ENCODE data around the gene NACA2.

DNA sequence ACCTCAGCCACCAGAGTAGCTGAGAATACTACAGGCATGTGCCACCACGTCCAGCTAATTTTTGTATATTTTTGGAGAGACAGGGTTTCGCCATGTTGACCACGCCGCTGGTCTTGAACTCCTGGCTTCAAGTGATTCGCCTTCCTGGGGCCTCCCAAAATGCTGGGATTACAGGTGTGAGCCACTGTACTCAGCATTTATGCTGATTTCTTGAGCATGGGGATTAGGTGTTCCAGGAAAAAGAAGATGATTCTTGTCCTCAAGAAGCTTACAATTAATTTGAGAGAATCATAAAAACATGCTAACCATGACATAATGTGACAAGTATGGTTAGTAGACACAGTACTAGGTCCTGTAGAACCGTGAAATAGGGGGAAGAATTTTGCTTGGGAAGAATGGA is 30.9 kb downstream of the NACA2 start:
- TF ChIP-seq RAD21 (IDR thresholded peaks at IDR 0.05), result no peak
- TF ChIP-seq GABPA (IDR thresholded peaks at IDR 0.05 in 1 of 2, conservative IDR thresholded peaks at IDR 0.05 in 1 of 2), result no peak
- TF ChIP-seq, protein P1, sequence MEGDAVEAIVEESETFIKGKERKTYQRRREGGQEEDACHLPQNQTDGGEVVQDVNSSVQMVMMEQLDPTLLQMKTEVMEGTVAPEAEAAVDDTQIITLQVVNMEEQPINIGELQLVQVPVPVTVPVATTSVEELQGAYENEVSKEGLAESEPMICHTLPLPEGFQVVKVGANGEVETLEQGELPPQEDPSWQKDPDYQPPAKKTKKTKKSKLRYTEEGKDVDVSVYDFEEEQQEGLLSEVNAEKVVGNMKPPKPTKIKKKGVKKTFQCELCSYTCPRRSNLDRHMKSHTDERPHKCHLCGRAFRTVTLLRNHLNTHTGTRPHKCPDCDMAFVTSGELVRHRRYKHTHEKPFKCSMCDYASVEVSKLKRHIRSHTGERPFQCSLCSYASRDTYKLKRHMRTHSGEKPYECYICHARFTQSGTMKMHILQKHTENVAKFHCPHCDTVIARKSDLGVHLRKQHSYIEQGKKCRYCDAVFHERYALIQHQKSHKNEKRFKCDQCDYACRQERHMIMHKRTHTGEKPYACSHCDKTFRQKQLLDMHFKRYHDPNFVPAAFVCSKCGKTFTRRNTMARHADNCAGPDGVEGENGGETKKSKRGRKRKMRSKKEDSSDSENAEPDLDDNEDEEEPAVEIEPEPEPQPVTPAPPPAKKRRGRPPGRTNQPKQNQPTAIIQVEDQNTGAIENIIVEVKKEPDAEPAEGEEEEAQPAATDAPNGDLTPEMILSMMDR (IDR thresholded peaks at IDR 0.05; ENCODE audit: low read depth, low read length, missing input control), result no peak
- no peak for TF ChIP-seq JUND (IDR thresholded peaks at IDR 0.05)
- TF ChIP-seq FOXA1 (IDR thresholded peaks at IDR 0.05), result no peak
- no peak for TF ChIP-seq HNF4G (IDR thresholded peaks at IDR 0.05)
- TF ChIP-seq SP1 (IDR thresholded peaks at IDR 0.05), result no peak
- no peak for TF ChIP-seq RXRA (IDR thresholded peaks at IDR 0.05)
- TF ChIP-seq, protein P2, sequence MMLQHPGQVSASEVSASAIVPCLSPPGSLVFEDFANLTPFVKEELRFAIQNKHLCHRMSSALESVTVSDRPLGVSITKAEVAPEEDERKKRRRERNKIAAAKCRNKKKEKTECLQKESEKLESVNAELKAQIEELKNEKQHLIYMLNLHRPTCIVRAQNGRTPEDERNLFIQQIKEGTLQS (IDR thresholded peaks at IDR 0.05), result no peak
- no peak for TF ChIP-seq YY1 (IDR thresholded peaks at IDR 0.05)
- TF ChIP-seq EGR1 (IDR thresholded peaks at IDR 0.05; ENCODE audit: low read depth in 2 of 2), result no peak
- no peak for TF ChIP-seq TAF1 (conservative IDR thresholded peaks at IDR 0.05)
- TF ChIP-seq, protein P3, sequence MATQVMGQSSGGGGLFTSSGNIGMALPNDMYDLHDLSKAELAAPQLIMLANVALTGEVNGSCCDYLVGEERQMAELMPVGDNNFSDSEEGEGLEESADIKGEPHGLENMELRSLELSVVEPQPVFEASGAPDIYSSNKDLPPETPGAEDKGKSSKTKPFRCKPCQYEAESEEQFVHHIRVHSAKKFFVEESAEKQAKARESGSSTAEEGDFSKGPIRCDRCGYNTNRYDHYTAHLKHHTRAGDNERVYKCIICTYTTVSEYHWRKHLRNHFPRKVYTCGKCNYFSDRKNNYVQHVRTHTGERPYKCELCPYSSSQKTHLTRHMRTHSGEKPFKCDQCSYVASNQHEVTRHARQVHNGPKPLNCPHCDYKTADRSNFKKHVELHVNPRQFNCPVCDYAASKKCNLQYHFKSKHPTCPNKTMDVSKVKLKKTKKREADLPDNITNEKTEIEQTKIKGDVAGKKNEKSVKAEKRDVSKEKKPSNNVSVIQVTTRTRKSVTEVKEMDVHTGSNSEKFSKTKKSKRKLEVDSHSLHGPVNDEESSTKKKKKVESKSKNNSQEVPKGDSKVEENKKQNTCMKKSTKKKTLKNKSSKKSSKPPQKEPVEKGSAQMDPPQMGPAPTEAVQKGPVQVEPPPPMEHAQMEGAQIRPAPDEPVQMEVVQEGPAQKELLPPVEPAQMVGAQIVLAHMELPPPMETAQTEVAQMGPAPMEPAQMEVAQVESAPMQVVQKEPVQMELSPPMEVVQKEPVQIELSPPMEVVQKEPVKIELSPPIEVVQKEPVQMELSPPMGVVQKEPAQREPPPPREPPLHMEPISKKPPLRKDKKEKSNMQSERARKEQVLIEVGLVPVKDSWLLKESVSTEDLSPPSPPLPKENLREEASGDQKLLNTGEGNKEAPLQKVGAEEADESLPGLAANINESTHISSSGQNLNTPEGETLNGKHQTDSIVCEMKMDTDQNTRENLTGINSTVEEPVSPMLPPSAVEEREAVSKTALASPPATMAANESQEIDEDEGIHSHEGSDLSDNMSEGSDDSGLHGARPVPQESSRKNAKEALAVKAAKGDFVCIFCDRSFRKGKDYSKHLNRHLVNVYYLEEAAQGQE (IDR thresholded peaks at IDR 0.05), result no peak
